Activated CD4-positive, CD25-positive, alpha-beta regulatory T cell treated with anti-CD3 and anti-CD28 coated beads, Interleukin-2, amount 50 U/mL, for 72 hours (primary cell): ENCODE results near the gene NKX6-2.
"Not testable (repeated sequence)": the region's sequence is repeated elsewhere in the genome, so short reads cannot be mapped to it uniquely, and the experiment has no call there.

Experiments
- DNase-seq: peaks from one replicate; pipeline ENCODE4 v3.0.0; 2021

The NKX6-2 gene

DNA sequence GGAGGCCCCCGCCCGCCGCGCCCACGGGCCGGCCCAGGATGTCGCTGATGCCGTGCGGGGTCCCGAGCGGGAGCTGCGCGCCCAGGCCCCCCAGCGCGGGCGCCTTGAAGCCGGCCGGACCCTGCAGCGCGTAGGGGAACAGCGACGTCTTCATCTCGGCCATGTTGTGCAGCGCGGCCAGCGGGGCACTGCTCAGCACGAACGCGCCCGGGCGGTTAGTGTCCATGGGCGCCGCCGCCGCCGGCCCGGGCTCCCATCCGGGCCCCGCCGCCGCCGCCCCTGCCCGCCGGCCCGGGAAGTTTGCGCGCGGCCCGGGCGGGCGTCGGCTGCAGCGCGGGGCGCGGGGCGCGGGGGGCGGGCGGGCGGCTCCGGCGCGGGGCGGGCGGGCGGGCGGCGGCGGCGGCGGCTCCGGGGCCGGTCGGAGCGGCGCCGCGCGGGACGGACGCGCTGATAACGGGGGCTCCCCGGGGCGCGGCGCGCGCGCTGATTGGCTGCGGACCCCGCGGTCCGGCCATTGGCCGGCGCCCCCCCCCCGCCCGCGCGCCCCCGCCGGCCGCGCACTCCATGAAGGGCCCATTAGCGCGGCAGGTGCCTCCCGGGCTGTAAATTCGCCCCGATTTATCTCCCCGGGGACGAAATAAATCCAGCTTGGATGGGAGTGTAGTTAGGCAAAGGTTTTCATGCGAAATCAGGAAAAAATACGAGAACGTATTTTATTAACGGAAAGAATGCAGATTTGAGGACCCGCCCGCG is at the start of gene NKX6-2:
NKX6-2 (minus strand) TSS at position 425 of the 753 bp plus-strand sequence; CDS start at position 226, 199 bp downstream.
- DNase-seq, result no peak

DNA sequence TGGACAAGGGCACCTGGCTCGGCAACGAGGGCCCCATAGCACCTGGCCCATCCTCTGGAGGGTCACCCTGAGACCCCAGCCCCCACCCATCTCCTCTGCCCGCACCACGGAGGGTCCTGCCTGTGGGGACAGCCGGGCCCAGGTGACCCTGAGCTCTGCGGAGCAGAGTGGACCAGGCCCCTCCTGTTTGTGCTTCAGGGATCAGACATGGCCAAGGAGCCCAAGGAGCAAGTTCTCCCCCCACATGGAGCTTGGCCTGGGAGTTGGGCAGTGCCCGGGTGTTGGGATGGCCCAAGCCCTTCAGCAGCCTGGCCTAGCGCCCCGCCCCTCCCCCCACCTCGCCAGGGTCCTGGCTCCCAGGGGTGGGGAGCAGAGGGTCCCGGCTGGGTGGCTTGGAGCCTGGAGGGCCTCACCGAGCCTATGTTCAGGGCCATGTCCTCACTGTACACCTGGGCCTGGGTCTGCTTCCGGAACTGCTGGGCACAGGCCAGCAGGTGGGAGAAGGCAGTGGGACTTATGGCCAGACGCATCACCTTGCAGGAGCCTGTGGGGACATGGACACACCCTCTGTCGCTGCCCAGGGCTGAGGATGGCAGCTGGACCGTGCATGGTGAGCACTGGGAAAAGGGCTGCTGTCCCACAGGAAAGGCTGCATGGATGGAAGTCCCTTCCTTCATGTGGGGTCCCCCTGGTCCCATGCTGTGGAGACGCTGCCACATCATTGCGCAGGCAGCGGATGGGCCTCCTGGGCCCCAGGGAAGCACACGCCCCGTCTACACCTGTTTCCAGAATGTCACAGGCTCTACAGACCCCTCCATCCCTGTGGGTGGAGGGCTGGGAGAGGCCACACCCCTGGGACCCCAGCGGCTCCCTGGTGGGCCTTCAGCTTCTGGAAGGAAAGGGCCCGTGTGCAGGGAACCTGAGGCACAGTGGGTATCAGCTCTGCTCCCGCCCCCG is 49.2 kb upstream of the NKX6-2 start:
- DNase-seq, result no peak

DNA sequence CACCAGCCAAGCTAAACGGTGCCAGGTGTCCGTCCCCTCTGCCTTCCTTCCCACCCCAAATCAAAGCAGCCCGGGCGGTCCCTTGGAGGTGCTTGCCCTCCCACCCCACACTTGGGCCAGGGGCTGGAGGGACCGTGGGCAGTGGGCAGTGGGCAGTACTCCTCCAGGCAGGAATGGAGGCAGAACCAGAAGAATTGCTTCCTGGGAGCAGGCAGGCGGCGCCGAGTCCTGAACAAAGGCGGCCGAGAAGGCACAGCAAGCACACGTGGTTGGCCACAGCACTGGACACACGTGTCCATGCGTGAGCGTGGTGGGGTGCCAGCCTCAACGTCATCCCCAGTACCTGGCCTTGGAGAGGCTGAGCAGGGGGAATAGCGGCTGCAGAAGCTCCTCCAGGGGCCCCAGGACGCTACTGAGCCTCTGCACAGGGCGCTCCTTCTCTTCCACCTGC is 48.4 kb upstream of the NKX6-2 start:
- DNase-seq, result no peak

DNA sequence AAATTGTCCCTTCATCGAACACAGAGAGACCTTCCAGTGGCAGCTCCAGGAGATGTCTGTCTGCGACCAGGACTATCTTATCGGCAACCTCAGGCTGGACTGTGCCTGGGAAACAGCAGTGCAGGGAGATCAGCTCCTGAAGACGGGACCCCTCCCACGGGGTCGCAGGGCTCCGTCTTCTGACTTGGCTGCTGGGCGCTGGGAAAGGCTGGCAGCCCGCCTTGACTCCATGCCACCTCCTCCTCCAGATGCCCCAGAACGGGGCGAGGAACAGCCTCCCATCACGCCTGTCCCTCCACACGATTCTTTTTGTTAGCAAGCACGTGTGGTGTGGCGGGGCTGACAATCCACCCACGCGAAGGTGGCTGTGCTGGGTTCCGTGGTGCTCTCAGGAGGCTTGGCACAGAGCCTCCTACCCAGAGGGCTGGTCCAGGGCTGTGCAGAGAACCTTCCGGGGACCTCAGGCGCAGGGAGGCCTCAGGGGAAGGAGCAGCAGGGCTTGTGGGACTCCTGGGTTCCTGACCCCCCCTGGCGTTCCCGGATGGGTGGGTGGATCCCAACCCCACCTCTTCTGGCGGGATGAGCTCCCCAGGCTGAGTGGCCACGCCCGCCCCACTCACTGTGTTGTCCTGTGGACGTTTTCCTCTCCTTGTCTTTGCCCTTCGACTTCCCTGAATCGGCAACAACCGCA is 47.6 kb upstream of the NKX6-2 start:
- no peak for DNase-seq

DNA sequence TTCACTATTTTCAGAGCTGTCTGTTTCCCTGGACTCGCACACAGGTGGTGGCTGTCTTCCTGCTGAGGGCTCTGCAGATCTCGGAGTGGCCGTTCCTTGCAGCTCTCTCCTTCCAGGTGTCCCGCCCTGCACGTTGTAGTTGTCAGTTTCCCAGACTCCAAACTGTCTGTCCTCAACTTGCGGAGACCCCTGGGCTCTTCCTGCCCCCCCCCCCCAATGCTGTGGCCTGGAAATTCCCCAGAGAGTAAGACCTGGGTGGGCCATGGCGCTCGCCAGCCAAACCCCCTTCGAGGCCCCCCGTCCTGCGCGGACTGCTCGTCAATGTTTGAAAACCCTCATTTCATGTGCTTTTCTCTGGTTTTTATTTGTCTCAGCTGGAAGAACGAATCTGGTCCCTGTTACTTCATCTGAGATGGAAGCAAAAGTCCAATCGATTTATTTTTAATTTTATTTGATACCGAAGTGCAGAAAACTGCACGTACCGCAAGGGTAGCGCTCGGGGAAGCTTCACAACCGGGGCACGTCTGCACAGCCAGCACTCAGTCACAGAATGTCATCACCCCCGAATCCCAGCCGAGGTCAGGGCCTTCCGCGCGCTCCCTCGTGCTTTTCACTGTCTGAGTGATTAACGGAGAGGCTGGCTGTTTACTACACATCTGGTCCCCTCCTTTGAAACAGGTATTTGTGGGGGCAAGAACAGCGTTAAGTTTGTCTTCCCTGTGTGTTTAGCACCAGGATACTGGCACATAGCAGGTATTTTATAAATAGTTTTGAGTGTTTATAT is 46.4 kb upstream of the NKX6-2 start:
- DNase-seq, result no peak

DNA sequence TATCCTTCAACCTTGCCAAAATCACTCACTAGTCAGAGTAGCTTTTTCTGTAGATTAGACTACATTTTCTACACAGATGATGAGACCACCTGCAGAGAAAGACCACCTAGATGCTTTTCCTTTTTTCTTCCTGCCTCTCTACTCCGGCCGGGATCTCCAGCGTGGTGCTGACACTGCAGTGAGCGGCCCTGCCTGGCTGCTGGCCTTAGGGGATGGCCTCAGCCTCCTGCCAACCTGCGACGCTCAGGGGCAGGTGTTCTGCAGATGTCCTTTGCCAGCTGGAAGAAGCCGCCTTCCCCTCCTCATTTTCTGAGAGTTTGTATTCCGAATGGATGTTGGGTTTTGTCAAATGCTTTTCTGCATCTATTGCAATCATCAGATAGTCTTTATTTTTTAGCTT is 43.5 kb upstream of the NKX6-2 start:
- no peak for DNase-seq

DNA sequence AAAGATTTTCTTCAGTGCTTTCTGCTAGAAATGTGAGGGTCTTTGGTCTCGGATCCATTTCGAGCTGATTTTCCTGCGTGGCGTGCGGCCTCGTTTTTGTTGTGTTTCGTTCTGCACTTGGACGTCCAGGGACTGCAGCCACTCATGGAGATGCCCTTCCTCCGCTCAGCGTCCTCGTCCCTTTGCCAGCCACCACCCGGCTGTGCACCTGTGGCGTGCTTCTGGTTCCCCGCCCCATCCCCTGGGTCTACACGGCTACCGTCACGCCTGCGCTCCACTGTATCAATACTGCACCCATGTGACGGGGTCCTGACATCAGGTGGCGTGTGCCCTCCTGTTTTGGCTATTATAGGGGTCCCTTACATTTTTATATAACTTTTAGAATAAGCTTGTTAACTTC is 42.7 kb upstream of the NKX6-2 start:
- DNase-seq, result no peak

DNA sequence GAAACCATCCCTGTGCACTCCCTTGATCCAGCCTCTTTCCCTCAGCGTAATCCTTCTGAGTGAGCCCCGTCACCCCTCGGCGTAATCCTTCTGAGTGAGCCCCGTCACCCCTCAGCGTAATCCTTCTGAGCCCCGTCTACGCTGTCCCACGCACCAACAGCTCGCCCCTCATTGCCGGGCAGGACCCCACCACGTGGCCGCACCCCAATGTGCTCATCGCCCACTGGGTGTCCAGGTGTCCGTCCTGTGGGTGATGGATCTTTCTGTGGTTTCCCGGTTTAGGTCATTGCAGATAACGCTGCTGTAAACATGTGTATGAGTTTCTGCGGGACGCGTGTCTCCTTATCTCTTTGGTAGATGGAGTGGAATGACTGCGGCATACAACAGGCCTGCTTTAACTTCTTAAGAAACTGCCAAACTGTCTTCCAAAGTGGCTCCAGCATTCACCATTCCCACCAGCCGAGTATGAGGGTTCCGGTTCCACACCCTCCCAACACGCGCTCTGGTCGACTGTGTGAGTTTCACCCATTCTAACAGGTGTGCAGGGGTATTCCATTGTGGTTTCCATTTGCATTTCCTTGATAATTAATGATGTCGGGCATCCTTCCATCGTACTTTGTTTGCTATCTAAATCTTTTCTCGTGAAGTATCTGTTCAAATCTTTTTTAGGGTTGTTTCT is 42.1 kb upstream of the NKX6-2 start:
- no peak for DNase-seq

DNA sequence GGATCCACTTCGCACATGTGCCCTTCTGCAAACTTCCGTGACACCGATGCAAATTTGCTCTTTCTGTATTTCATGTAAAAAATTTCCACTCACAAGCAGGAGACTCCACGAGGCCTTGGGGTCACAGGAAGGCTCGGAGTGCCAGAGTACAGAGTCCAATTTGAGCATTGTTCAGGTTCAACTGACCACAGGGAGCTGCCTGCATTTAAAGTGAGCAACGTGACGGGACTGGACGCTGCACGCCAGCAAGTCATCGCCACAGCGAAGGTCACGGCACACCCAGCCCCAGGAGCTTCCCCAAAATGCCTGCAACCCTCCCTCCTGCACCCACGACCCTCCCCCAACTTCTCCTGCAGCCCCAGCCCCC is 41.5 kb upstream of the NKX6-2 start:
- no peak for DNase-seq

DNA sequence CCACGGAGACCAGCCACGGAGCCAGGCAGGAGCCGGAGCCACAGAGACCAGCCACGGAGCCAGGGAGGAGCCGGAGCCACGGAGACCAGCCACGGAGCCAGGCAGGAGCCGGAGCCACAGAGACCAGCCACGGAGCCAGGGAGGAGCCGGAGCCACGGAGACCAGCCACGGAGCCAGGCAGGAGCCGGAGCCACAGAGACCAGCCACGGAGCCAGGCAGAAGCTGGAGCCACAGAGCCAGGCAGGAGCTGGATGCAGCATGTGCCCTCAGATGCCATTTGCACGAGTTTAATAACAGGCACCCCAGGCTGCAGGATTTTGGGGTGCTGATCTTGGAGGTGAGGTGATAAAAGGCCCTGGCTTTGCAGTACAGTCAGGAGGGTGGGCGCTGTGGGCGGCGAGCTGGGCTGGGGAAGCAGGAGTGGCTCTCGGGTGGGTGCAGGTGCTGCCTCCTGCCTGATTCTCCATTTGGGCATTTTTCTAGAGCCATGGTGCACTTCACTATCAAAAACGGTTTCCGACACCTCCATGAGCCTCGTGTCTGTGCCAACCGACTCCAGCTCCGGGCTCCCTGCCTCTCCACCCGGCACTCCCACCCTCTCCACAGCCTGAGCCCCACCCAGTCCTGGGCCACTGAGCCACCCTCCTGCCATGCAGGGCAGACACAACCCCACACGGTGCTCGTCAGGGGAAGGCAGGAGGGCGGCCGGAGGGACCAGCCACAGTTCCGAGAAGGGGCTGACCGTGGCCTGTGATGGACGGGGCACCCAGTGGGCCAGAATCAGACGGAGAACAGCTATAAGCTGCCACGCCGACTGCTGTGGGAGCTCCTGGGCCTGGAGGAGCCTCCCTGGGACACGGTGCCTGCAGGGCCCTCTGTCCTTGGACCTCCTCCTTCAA is 40.8 kb upstream of the NKX6-2 start:
- no peak for DNase-seq

DNA sequence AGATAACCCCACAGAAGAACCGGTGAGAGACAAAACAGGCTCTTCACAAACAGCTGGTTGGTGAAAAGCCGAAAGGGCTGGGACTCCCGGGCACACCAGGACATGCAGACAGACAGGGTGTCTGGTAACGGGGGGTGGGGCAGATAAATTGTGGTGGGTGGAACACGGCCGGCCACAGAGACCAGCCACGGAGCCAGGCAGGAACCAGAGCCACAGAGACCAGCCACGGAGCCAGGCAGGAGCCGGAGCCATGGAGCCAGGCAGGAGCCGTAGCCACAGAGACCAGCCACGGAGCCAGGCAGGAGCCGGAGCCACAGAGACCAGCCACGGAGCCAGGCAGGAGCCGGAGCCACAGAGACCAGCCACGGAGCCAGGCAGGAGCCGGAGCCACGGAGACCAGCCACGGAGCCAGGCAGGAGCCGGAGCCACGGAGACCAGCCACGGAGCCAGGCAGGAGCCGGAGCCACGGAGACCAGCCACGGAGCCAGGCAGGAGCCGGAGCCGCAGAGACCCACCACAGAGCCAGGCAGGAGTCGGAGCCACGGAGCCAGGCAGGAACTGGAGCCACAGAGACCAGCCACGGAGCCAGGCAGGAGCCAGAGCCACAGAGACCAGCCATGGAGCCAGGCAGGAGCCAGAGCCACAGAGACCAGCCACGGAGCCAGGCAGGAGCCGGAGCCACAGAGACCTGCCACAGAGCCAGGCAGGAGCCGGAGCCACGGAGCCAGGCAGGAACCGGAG is 40.0 kb upstream of the NKX6-2 start:
- DNase-seq, result not testable (repeated sequence)

DNA sequence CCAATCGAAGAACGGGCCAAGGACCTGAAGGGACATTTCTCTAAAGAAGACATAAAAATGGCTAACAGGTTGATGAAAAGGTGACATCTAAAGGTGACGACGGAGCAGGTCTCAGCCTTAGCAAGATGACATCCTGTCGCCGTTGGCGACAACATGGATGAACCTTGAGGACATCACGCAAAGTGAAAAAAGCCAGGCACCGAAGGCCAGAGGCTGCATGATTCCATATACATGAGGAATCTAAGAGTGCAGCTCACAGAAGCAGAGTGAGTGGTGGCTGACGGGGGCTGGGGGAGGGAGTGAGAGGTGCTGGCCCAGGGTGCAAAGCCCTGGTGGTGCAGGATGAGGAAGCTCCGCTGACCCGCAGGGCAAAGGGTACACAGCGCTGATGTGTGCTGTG is 34.1 kb upstream of the NKX6-2 start:
- DNase-seq, result no peak

DNA sequence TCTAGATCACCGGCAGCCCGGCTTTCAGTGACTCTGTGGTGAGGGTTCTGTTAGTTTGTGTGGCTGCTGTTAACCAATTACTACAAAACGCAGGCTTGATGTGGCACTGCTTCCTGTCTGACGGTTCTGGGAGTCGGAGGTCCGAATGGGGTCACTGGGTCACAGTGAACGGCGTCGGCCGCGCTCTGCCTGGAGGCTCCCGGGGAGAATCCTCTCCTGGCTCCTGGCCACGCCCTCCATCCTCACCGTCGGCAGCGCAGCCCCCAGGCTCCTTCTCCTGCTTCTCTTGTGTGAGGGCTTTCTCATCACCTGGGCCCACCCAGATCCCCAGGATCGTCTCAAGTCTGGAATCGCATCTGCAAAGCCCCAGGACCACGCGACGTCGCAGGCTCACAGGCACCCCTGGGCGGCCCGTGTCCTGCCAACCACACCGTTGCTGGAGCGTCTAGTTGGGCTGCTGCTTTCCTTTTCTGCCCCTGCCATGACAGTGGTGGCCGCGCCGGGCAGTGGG is 31.8 kb upstream of the NKX6-2 start:
- no peak for DNase-seq

DNA sequence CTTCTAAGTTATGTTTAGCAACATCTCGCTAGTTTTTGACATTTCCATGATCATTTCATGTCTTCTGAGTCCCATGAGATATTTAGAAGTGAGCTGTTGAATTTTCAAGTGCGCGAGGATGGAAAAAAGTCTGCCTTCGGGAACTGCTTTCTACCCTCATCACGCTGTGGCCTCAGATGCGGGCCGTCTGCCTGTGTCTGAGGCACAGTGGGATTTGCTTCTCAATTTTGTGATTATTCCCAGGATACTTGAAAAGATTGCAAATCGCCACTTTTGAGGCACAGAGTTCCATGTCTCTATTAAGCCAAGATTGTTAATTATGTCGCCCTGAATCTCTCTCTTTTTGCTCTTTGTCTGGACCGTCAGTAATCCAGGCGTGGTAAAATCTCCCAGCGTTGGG is 30.8 kb upstream of the NKX6-2 start:
- DNase-seq, result no peak

DNA sequence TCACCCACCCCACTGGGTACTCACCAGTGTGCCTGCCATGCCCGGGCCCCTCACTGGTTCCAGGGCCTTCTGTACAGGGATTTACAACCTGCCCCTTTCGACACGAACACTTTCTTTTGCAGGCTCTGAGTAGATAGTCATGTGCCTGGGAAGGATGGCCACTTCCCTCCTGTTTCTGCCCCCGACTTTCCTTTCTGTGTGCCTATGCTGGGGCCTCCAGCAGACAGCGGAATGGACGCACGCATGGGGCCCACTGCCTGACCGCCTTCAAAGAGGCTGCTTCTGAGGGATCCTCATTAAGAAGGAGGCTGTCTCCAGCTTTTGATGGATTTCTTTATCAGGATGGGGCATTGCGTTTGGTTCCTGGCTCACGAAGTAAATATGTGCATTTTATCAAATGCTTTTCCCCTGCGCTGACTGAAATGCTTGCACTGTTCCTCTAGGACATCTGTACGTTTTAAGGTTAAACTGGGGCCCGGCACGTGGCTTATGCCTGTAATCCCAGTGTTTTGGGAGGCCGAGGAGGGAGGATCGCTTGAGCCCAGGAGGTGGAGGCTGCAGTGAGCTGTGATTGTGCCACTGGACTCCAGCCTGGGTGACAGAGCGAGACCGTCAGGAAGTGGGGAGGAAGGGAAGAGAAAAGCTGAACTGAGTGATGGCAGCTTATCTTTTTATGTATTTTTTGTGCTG is 29.4 kb upstream of the NKX6-2 start:
- DNase-seq, result no peak

DNA sequence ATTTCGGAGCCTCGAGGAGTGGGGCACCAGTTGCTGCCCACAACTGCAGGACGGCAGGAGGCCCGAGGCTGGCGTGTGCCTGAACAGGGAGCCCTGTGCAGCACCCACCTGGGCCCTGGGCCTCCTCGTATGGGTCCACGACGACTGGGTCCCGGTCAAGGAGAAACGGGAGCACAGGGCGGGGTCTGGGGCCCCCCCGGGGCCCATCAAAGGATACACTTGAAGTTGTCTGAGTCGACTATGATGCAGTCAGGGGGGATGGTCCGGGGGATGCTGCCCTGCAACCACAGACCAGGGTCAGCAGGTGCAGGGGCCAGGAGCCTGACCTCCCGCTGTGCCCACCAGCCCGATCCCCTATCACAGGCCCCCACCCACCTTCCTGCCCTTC is 28.5 kb upstream of the NKX6-2 start:
- no peak for DNase-seq

DNA sequence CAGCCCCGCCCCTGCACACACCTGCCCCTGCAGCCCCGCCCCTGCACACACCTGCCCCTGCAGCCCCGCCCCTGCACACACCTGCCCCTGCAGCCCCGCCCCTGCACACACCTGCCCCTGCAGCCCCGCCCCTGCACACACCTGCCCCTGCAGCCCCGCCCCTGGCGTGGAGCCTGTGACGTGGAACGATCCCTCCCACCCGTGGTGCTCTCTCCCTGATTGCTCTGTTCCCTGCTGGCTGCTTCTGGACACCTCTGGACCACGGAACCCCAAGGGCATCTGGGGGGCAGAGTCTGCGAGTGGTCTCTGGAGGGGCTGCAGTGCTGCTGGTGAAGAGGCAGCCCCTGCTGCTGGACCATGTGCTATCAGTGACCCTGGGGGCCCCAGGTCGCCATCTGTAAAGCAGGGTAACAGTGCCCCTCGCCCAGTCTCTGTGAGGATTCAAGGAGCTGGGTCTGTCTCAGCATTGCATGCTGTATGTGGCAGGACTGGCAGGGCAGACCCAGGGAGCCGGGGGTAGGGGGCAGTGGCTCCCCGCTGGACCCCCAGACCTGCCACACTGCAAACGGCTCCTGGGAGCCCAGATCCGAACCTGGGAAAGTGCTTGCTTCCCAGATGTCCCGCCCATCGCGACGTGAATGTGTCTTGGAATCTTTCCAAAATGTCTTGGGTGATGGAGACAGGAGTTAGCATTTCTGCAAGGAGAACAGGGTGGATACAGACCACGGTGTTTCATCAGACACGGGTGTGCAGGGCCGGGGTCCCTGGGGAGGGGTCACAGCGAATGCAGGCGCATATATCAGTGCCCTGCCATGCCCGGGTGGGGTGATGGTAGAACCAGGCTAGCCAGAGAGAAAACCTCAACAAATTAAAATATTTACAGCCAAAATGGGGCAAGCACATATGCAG is 27.9 kb upstream of the NKX6-2 start:
- DNase-seq, result no peak

DNA sequence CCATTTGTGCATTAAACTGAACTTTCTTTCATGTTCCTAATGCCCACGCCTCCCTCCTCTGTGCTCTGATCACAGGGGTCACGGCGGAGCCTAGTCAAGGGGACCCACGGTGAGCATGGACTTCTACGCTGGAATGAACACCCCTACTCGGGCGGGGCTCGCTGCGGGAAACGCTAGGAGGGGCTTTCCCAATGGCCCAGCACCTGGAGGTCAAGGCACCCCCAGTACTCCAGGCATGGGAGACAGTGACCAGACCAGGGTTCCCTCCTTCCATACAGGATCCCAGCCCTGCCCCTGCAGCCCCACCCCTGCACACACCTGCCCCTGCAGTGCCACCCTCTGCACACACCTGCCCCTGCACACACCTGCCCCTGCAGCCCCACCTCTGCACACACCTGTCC is 27.1 kb upstream of the NKX6-2 start:
- DNase-seq, result no peak
